ENCODE results near the gene MYCBP2.

Gene MYCBP2

DNA sequence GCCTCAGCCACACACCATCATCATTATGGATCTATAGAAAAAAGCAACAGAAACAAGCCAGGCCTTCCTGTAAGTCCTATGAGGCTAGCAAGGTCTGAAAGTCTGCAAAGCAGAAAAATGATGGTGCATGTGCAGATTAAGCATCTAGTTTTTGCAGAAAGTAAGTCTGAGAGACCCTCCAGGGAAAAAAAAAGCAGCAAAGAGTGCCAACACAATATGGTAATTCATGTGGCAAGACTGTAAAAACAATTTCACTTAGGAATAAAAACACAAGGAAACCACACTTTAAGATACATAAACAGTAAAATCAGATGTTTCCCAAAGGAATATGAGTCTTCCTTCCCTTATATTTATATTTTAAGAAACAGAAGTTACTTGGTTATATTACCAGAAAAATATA lies 187.6 kb downstream of the MYCBP2 start:
- TF ChIP-seq, protein P1, sequence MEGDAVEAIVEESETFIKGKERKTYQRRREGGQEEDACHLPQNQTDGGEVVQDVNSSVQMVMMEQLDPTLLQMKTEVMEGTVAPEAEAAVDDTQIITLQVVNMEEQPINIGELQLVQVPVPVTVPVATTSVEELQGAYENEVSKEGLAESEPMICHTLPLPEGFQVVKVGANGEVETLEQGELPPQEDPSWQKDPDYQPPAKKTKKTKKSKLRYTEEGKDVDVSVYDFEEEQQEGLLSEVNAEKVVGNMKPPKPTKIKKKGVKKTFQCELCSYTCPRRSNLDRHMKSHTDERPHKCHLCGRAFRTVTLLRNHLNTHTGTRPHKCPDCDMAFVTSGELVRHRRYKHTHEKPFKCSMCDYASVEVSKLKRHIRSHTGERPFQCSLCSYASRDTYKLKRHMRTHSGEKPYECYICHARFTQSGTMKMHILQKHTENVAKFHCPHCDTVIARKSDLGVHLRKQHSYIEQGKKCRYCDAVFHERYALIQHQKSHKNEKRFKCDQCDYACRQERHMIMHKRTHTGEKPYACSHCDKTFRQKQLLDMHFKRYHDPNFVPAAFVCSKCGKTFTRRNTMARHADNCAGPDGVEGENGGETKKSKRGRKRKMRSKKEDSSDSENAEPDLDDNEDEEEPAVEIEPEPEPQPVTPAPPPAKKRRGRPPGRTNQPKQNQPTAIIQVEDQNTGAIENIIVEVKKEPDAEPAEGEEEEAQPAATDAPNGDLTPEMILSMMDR (conservative IDR thresholded peaks at IDR 0.05; ENCODE audit: low read depth, low read length) = no peak
- Histone ChIP-seq H3K4me2 (no peak overlapping the region), H4K20me1 (ENCODE audit: insufficient read depth) (no peaks in the 10 kb centered on the region), H3K4me3 (IDR thresholded peaks at IDR 0.05; ENCODE audit: insufficient read depth, low read depth, low read length) (no peak overlapping the region), H3K9ac (no peak overlapping the region), H3K27ac (no peak overlapping the region), H3K79me2 (ENCODE audit: insufficient read depth, low read depth) (no peaks in the 10 kb centered on the region), H3K4me1 (ENCODE audit: low read depth, poor library complexity, severe bottlenecking) (no peaks in the 10 kb centered on the region), H3K27me3 (ENCODE audit: insufficient read depth, low read depth) (no peaks in the 10 kb centered on the region), H2AFZ (ENCODE audit: low read depth) (no peak overlapping the region), H3K36me3 (ENCODE audit: insufficient read depth) (no peaks in the 10 kb centered on the region)

DNA sequence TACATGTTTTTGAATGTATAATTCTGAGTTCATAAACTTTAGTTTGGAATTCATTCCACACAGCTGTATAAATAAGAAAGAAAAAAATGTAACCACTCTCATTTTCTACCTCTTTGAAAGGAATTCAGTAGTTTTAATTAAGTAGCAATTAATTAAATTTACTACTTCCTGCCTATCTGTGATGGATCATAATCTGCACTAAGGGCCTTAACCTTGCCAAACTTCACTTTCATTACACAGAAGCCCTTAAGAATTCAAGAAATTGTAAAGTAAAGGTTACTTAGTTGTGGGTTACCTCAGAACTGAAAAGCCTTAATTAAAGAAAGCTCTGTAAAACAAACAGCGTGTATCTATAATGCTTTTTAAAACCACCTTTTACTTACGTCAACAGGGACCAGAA lies 188.1 kb downstream of the MYCBP2 start:
- no peaks in the 10 kb centered on the region for H3K79me2 ChIP-seq (ENCODE audit: insufficient read depth, low read depth)
- H2AFZ ChIP-seq (ENCODE audit: low read depth) = no peak overlapping the region
- no peaks in the 10 kb centered on the region for H3K36me3 ChIP-seq (ENCODE audit: insufficient read depth)
- no peaks in the 10 kb centered on the region for H3K4me1 ChIP-seq (ENCODE audit: low read depth, poor library complexity, severe bottlenecking)
- TF ChIP-seq, protein P1 (conservative IDR thresholded peaks at IDR 0.05; ENCODE audit: low read depth, low read length) = no peak
- H3K27me3 ChIP-seq (ENCODE audit: insufficient read depth, low read depth) = no peaks in the 10 kb centered on the region
- H3K4me3 ChIP-seq (IDR thresholded peaks at IDR 0.05; ENCODE audit: insufficient read depth, low read depth, low read length) = no peak overlapping the region
- H3K9ac ChIP-seq = no peak overlapping the region
- H3K4me2 ChIP-seq = no peak overlapping the region
- H4K20me1 ChIP-seq (ENCODE audit: insufficient read depth) = no peaks in the 10 kb centered on the region
- no peak overlapping the region for H3K27ac ChIP-seq

DNA sequence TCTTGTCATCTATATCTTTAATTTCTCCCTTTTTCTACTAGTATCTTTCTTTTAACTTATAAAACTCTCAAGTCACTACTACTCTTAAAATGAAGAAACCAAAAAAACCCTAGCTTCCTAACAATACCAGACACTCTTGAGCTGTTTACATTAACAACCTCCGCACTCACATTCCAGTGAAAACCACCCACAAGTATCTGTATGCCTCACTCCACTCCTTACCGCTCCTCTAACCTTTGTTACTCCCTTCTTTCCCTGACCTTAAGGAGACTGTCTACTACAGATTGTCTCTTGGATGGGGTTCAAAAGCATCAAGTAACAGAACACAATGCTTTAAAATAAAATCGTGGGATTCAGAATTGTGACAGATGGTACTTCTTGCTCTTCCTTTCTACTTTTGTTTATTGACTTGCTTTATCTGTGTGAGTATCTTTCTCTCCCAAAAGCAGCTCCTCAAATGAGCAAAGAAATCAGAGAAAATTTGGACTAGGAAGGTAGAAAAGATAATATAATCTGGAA lies 189.9 kb downstream of the MYCBP2 start:
- H3K4me1 ChIP-seq (ENCODE audit: low read depth, poor library complexity, severe bottlenecking) = no peaks in the 10 kb centered on the region
- H3K4me2 ChIP-seq = no peak overlapping the region
- TF ChIP-seq, protein P1 (conservative IDR thresholded peaks at IDR 0.05; ENCODE audit: low read depth, low read length) = no peak
- H4K20me1 ChIP-seq (ENCODE audit: insufficient read depth) = no peaks in the 10 kb centered on the region
- no peaks in the 10 kb centered on the region for H3K79me2 ChIP-seq (ENCODE audit: insufficient read depth, low read depth)
- no peaks in the 10 kb centered on the region for H3K27me3 ChIP-seq (ENCODE audit: insufficient read depth, low read depth)
- H3K27ac ChIP-seq = no peak overlapping the region
- H3K36me3 ChIP-seq (ENCODE audit: insufficient read depth) = no peaks in the 10 kb centered on the region
- no peak overlapping the region for H3K4me3 ChIP-seq (IDR thresholded peaks at IDR 0.05; ENCODE audit: insufficient read depth, low read depth, low read length)
- H2AFZ ChIP-seq (ENCODE audit: low read depth) = no peak overlapping the region
- H3K9ac ChIP-seq = no peak overlapping the region

DNA sequence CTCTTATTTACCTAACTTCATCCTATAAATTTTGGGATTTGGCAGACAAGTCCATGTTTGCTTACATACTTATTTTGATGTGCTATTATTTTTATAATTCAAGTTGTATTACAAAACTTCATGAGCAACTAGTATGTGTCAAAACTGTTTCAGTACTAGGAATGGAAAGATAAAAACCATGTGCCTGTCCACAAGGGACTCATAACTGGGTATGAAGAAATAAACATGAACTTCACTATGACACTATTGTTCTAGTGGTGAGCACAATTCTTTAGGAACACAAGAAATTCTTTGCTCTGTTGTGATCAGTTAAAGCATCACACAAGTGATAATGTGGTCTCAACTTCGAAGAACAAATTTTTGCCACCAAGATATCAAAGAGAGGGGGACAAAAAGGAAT lies 202.5 kb downstream of the MYCBP2 start:
- Histone ChIP-seq H4K20me1 (ENCODE audit: insufficient read depth) (no peaks in the 10 kb centered on the region), H3K27me3 (ENCODE audit: insufficient read depth, low read depth) (no peaks in the 10 kb centered on the region), H3K4me3 (IDR thresholded peaks at IDR 0.05; ENCODE audit: insufficient read depth, low read depth, low read length) (no peak overlapping the region), H2AFZ (ENCODE audit: low read depth) (no peak overlapping the region), H3K79me2 (ENCODE audit: insufficient read depth, low read depth) (no peaks in the 10 kb centered on the region), H3K27ac (no peak overlapping the region), H3K9ac (no peak overlapping the region), H3K4me2 (no peak overlapping the region), H3K4me1 (ENCODE audit: low read depth, poor library complexity, severe bottlenecking) (no peaks in the 10 kb centered on the region), H3K36me3 (ENCODE audit: insufficient read depth) (no peaks in the 10 kb centered on the region)
- TF ChIP-seq, protein P1 (conservative IDR thresholded peaks at IDR 0.05; ENCODE audit: low read depth, low read length) = no peak

All from KMS-11 (cell line).